K562 (cell line): ENCODE measurements around the gene SEMA5A.

Experiments
- CBX8 ChIP-seq: fragments of 200-600 bp; sonication (generic); IDR thresholded peaks from 2 replicates; pipeline ENCODE4 v1.6.1; 2012; ENCODE audit warnings: borderline replicate concordance, mixed run types, low read depth, mild to moderate bottlenecking, moderate library complexity, mixed read lengths, low read length, control low read depth, inconsistent platforms; ENCODE audit not compliant: poor library complexity, severe bottlenecking; ENCODE audit errors: extremely low read depth
- SIN3A ChIP-seq, 2 experiments: fragments of 150-350 bp in 1 of 2; IDR thresholded peaks; 2 replicates each; pipeline ENCODE4 v1.6.1; 2011 to 2016; ENCODE audit warnings: borderline replicate concordance in 2 of 2, low read depth in 2 of 2, low read length in 2 of 2, mild to moderate bottlenecking in 2 of 2, moderate library complexity in 2 of 2; ENCODE audit not compliant: control insufficient read depth in 1 of 2
- TF ChIP-seq, protein P1 (sequence below): fragments of 450-650 bp; formaldehyde crosslinking; conservative IDR thresholded peaks from 2 replicates; pipeline ENCODE4 v1.4.0; 2022; ENCODE audit warnings: mild to moderate bottlenecking, missing genetic modification characterization

DNA sequence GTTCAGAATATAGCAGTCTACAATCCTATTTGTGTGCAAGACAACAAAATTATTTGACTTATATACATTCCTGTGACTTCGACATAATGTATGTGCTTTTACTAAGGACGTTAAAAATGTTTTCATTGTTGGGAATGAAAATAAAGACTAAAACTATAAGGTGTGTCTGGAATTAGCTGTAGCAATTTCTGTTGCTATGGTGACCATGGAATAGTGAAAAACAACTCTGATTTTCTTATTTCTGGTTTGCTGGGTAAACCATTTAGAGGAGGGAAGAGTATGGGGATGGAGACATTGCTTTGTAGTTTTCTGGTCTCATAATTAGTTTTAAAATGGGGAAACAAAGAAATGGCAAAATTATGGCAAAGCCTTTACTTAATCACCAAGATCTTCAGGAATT lies 343.2 kb downstream of the SEMA5A start:
- TF ChIP-seq CBX8 (no peak), SIN3A (IDR thresholded peaks at IDR 0.05; ENCODE audit: borderline replicate concordance in 2 of 2, control insufficient read depth in 1 of 2, low read depth in 2 of 2, low read length in 2 of 2) (no peak)
- TF ChIP-seq, protein P1, sequence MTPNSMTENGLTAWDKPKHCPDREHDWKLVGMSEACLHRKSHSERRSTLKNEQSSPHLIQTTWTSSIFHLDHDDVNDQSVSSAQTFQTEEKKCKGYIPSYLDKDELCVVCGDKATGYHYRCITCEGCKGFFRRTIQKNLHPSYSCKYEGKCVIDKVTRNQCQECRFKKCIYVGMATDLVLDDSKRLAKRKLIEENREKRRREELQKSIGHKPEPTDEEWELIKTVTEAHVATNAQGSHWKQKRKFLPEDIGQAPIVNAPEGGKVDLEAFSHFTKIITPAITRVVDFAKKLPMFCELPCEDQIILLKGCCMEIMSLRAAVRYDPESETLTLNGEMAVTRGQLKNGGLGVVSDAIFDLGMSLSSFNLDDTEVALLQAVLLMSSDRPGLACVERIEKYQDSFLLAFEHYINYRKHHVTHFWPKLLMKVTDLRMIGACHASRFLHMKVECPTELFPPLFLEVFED = no peak
